ENCODE measurements around the gene RABGAP1L.
A peak's percentile ranks its signal among the peaks of the same experiment; 100 is the strongest.

The RABGAP1L gene

GRCh38 chr1:174726167-174726879 is 567.0 kb downstream of the RABGAP1L start:
- DNase-seq, result no peak

- no peak for DNase-seq
These were observed 567.7 kb downstream of the RABGAP1L start for GRCh38 chr1:174726880-174727585.

GRCh38 chr1:174734270-174734669 is 575.0 kb downstream of the RABGAP1L start:
- no peak for DNase-seq

DNA sequence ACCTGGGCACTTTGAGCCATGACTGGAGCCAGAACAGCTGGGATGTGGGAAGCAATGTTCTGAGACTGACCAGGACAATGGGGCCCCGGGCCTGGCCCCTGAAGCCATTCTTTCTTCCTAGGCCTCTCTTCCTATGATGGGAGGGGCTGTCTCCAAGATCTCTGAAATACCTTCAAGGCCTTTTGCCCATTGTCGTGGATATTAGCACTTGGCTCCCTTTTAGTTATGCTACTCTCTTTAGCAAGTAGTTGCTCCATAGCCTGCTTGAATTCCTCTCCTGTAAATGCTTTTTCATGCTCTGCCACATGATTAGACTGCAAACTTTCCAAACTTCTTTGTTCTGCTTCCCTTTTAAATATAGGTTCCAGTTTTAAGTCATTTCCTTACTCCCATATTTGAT is 577.5 kb downstream of the RABGAP1L start:
- no peak for DNase-seq

DNA sequence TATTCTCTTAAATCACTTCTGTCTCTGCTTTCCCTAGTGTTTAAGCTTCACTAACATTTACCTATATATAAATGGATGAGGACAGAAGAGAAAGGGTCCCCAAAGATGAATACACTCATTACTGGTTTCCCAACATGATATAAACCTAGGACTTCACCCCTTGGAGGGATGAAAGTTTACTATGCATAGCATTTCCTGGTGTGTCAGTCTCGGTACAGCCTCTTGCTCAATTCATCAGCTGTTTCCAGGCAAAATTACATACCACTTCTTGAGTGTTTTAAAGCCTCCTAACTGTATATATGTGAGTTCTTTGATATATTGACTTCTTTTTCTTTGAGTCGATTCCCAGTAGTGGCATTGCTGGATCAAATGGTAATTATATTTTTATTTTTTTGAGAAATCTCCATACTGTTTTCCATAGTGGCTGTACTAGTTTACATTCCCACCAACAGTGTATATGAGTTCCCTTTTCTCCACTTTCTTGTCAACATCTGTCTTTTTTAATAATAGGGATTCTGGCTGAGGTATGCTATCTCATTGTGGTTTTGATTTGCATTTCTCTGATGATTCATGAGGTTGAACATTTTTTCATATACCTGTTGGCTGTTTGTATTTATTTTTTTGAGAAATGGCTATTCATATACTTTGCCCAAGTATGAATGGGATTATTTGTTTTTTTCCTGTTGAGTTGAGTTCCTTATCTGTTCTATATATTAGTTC is 581.1 kb downstream of the RABGAP1L start:
- DNase-seq, result no peak

DNA sequence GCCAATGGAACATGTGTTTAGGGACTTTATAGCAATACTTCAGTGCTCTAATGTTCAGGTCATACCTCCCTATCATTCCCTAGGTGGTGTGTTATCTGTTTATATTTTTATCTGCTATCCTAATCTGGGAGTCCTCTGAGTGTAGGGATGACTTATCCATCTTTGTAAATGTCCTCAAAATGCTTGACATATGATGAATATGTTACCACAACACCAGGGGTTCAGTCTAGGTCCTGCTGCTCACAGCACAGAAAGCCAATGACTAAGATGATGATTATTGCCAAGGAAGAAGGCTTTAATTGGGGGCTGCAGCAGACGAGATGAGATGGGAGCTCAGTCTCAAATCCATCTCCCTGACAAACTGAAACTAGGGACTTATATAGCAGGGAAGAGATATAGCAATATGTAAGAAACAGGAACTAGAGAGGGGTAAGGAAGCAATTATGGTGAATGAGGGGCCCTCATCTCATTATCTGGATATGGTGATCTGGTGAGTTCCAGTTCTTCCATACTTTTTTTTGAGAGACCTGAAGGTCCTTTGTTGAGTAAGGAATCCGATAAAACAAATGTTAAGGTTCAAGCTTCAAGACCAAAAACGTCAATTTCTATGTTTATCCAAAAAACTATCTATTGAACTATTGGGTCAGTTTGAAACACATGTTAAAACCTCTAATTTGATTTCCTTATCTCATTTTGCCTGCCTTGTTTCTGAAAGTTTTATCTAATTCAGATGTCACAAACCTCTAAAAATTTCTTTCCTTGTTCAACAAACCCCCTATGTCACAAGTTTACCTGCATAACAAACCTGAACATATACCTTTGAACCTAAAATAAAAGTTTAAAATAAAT is 583.7 kb downstream of the RABGAP1L start:
- DNase-seq, result no peak

DNA sequence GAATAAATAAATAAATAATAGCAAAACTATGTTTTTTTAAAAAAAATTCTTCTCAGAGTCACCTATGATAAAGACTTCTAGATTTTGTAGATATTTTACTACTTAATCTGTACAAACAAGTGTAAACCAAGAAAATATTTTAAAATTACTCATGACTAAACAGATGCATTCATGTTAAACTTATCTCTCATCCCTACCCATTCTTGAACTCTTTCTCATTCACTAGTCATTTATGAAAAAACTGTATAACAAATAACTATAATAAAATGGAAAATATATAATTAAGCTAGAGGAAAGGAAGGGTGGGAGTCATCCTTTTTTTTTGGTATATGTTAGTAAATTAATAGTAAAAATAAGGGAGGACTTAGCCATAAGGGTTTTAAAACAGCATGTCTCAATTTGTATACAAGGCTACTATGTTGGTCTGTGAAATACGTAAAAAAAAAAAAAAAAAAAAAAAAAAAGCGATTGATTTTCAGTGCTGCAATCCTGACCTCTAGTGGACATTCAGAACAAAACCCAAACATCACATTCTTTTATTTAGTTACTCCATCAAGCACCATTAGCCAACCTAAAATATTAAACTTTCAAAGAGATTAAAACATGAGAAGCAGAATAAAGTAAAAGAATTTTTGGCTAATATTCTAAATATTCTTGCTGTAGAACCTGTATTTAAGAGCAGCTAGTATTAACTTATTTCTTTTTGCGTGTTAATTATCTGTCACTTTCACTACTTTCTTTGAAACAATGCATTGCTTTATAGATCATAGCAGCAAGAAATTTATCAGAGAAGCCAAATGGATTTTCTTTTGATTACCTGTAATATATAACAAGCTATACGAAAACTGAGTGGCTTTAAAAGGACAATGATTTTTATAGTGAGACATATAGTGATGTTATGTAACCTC is 584.6 kb downstream of the RABGAP1L start:
- peak; percentile 67 for DNase-seq

DNA sequence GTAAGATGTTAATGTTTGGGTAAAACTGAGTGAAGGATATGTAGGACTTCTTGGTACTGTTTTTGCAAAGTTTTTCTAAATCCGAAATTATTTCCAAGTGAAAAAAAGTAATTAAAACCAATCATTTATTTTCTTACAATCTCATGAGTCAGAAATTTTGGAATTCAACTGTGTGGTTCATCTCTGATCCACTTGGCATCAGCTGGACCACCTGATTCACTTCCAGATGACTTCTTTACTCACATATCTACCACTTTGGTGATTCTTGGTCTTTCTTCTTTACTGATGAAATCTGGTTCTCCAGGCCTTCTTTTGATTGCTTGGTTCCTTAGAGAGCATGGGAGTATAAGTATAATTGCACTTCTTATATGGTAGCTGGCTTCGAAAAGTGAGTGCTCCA is 585.6 kb downstream of the RABGAP1L start:
- DNase-seq, result no peak

- DNase-seq, result no peak
These were observed 586.9 kb downstream of the RABGAP1L start for GRCh38 chr1:174746024-174746808.

- no peak for DNase-seq
These were observed 588.3 kb downstream of the RABGAP1L start for GRCh38 chr1:174747613-174748012.

DNA sequence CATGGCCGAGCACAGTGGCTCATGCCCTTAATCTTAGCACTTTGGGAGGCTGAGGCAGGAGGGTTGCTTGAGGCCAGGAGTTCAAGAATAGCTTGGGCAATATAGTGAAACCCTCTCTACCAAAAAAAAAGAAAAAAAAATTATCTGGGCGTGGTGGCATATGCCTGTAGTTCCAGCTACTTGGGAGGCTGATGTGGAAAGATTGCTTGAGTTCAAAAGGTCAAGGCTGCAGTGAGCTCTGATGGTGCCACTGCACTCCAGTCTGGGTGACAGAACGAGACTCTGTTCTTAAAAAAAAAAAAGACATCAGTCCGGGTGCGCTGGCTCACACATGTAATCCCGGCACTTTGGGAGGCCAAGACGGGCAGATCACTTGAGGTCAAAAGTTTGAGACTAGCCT is 589.3 kb downstream of the RABGAP1L start:
- no peak for DNase-seq

DNA sequence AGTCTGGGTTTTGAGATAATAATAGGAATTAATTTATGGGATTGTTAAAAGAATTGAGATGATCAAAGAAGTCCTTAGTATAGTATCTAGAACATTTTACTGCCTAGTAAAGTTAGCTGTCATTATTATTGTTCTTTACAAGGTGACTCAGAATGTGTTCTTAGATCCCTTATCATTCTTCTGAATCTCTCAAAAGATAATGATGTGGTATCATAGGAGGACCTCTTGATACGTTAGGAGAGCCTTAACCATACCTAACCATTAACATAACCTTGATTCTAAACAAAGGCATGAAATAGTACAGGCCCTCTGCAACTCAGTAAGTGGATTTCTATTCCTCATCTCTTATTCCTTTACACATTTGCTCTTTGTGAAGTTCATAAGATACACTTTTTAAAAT is 593.8 kb downstream of the RABGAP1L start:
- DNase-seq, result no peak

GRCh38 chr1:174761335-174761734 is 602.0 kb downstream of the RABGAP1L start:
- no peak for DNase-seq

DNA sequence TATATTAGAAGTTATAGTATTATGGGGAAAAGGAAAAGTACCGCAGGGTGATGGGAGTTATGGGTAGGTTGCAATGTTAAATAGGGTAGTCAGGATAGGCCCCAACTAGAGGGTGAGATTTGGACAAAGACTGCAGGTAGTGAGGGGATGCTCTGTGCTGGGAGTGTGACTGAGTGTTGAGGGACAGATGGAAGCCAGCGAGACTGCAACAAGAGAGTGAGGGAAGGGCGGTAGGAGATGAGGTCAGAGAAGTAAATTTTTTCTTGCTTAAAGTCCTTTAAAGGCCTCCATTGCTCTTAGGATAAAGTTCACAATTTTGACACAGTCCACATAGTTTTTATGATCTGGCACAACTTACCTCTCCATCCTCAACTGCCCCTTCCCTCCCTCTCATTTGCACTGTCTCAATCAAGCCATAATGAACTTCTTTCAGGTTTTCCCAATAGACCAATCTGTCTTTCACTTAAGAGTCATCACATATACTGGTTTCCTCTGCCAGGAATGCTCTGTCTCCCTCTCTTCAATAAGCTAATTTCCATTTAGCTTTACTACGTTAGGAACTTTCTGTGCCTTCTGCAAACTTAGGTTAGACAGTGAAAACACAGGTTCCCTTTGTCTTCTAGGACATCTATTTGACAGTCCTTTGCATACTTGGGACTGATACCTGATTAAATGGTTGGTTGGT is 602.7 kb downstream of the RABGAP1L start:
- no peak for DNase-seq

DNA sequence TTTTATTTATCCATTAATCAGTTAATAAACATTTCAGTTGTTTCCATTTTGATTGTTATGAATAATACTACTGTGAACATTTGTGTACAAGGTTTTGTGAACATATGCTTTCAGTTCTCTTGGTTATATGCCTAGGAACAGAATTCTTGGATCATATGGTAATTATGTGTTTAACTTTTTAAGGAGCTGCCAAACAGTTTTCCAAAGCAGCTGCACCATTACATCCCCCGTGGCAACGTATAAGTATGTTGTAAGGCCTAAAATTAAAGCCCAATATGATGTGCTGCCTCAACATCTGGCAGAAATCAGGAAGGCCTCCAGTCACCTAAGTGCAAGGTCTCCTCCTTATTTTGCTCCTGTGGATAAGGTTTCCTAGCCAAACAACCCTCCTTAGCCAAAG is 604.9 kb downstream of the RABGAP1L start:
- no peak for DNase-seq

GRCh38 chr1:174766727-174767126 is 607.4 kb downstream of the RABGAP1L start:
- no peak for DNase-seq

DNA sequence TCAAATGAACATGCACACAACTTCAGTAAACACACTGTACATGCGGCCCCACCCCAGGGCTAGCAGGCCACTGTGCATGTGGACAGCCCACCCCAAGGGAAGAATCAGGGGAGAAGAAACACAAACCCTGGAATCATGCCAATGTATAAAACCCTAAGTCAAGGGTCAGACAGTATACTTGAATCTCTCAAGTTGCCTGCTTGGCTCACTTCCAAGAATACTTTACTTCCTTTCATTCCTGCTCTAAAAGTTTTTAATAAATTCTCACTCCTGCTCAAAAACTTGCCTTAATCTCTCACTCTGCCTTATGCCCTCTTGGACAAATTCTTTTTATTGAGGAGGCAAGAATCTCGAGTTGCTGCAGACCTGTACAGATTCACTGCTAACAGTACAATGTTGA is 609.2 kb downstream of the RABGAP1L start:
- no peak for DNase-seq

- no peak for DNase-seq
These were observed 609.6 kb downstream of the RABGAP1L start for GRCh38 chr1:174768949-174769348.

DNA sequence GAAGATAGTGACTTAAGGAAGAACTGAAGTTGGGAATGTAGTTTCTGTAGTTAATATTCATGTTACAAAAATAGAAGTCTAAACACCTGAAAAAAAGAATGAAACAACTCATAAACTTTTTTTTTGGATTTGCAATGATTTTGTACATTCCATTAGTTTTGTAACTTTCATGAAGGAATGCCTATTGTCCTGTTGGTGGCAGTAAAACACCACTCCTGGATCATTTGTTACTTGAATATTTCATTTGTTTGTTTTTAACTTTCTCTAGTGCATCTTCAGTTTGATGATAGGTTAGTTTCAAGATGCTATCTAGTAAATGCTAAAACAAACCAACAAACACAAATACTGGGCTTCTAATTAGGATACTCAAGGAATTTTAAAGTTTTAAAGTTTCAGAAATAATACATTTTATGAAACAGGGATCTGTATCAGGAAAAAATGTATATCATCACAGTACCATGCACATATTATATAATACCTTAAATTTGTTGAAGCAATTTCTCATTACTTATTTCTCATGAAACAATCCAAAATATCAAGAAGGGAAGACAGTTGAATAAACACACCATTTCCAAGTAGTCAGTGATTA is 610.7 kb downstream of the RABGAP1L start:
- DNase-seq, result peak; percentile 55

- no peak for DNase-seq
These were observed 616.3 kb downstream of the RABGAP1L start for GRCh38 chr1:174775621-174776020.
